Sigmoid colon (tissue), 7 donors: ENCODE results near the gene HOXA11. TPM values are rescaled to one million over a fixed set of nuclear protein-coding genes. Genes with fewer than 3 reads are reported as not detected.
A peak's percentile ranks its signal among the peaks of the same experiment; 100 is the strongest.

Source experiments
- DNase-seq: peaks from one replicate; pipeline ENCODE4 v3.0.0-alpha.2; 2019
- H3K27ac ChIP-seq, 4 donors: fragments of 200-600 bp; sonication (generic); one replicate each; pipeline ENCODE4 v1.5.1; 2016 to 2019; ENCODE audit warnings: mild to moderate bottlenecking in 1 of 4
- H3K27me3 ChIP-seq, 3 donors: fragments of 200-600 bp; sonication (generic); one replicate each; pipeline ENCODE4 v1.5.1; 2019; ENCODE audit warnings: mild to moderate bottlenecking in 1 of 3
- H3K36me3 ChIP-seq, 4 donors: fragments of 200-600 bp; sonication (generic); one replicate each; pipeline ENCODE4 v1.5.1; 2016 to 2019
- H3K4me1 ChIP-seq, 4 donors: fragments of 200-600 bp; sonication (generic); one replicate each; pipeline ENCODE4 v1.5.1; 2017 to 2019
- H3K4me3 ChIP-seq, 4 donors: fragments of 200-600 bp; sonication (generic); one replicate each; pipeline ENCODE4 v1.5.1; 2017 to 2019; ENCODE audit warnings: mild to moderate bottlenecking in 2 of 4, moderate library complexity in 1 of 4
- H3K9me3 ChIP-seq, 4 donors: fragments of 200-600 bp in 3 of 4; sonication (generic) in 3 of 4; one replicate each; pipeline versions ENCODE4 v1.5.1 to v1.6.1; 2013 to 2019
- EP300 ChIP-seq, 4 donors: sonication (generic); formaldehyde crosslinking; IDR thresholded peaks; one replicate each; pipeline ENCODE4 v1.6.1; 2017; ENCODE audit warnings: antibody characterized with exemption in 4 of 4
- POLR2A ChIP-seq, 2 donors: fragments of 450-650 bp; IDR thresholded peaks; one replicate each; pipeline ENCODE4 v1.6.1; 2016; ENCODE audit warnings: antibody characterized with exemption in 2 of 2, mild to moderate bottlenecking in 2 of 2, moderate library complexity in 2 of 2
- POLR2AphosphoS5 ChIP-seq, 4 donors: sonication (generic); formaldehyde crosslinking; IDR thresholded peaks; one replicate each; pipeline ENCODE4 v1.6.1; 2017; ENCODE audit warnings: antibody characterized with exemption in 4 of 4
- WGBS, 2 donors: extraction: QIAGEN DNeasy Blood & Tissue Kit; methylation state at CpG; one replicate each; pipeline ENCODE4 v1.1.7; 2013; 5-methylcytosine and 5-hydroxymethylcytosine counted together
- intact Hi-C: fragments of 100-400 bp; cut with DNase I; formaldehyde crosslinking; loops from one replicate; pipeline ENCODE4 v1.15.1; 2023
- polyA plus RNA-seq, 3 donors: library from polyadenylated mRNA; stranded (reverse); fragments of 200-250 nt; gene quantifications; one replicate each; pipeline ENCODE4 v1.2.3, GENCODE V29; 2013
- total RNA-seq, 4 donors: library from RNA; depleted of rRNA; stranded (reverse); fragments of >200 nt; gene quantifications; one replicate each; pipeline ENCODE4 v1.1.0, GENCODE V29; 2016
- TF ChIP-seq, protein P1 (sequence below), 4 experiments: fragments of 450-650 bp in 3 of 4; fragments of 200-600 bp in 1 of 4; IDR thresholded peaks; one replicate each; pipeline ENCODE4 v1.5.1; 2016 to 2019; ENCODE audit warnings: antibody characterized with exemption in 4 of 4, mild to moderate bottlenecking in 3 of 4, moderate library complexity in 2 of 4
- donor health status: healthy with polysubstance abuse.
- donor health status: Bipolar disorder and iron deficiency.
- donor health status: healthy.

Gene HOXA11
- total and polyA plus RNA-seq, 7 donors, result 3.0 to 25.0 (median 18.7) TPM

GRCh38 chr7:27151931-27152815 is 32.9 kb downstream of the HOXA11 start, which contains the start of gene HOXA3:
Gene HOXA3, minus strand, starts transcription at chr7:27152583. Its CDS starts 41,943 bp downstream, at chr7:27110640.
- Histone ChIP-seq H3K4me1 (peaks cover 0 to 76% (median 57%) of the 10 kb centered on the region in 4 donors), H3K9me3 (no peaks in the 10 kb centered on the region), H3K4me3 (peak within 1 kb of the TSS; percentile 64 to 73 (median 68)), H3K27ac (peak within 1 kb of the TSS in 3 of 4 donors; percentile 91 to 96 (median 95)), H3K27me3 (no peaks in the 10 kb centered on the region), H3K36me3 (no peaks in the 10 kb centered on the region)
- whole genome bisulfite sequencing, 2 donors, result 1 to 2% methylated on average over 53 of the region's 53 CpGs
- intact Hi-C loops, result loop anchor here (2.0 to 5.0 kb wide), 2 partner anchors 13 to 1295 kb away; partner anchors contain the start of gene HOXA9
- TF ChIP-seq POLR2A (IDR thresholded peaks at IDR 0.05) (peak; percentile 85 to 88), POLR2AphosphoS5 (IDR thresholded peaks at IDR 0.05) (peak; percentile 87 to 97 (median 94))
- TF ChIP-seq, protein P1, sequence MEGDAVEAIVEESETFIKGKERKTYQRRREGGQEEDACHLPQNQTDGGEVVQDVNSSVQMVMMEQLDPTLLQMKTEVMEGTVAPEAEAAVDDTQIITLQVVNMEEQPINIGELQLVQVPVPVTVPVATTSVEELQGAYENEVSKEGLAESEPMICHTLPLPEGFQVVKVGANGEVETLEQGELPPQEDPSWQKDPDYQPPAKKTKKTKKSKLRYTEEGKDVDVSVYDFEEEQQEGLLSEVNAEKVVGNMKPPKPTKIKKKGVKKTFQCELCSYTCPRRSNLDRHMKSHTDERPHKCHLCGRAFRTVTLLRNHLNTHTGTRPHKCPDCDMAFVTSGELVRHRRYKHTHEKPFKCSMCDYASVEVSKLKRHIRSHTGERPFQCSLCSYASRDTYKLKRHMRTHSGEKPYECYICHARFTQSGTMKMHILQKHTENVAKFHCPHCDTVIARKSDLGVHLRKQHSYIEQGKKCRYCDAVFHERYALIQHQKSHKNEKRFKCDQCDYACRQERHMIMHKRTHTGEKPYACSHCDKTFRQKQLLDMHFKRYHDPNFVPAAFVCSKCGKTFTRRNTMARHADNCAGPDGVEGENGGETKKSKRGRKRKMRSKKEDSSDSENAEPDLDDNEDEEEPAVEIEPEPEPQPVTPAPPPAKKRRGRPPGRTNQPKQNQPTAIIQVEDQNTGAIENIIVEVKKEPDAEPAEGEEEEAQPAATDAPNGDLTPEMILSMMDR (IDR thresholded peaks at IDR 0.05), result no peak
- DNase-seq, result peak; percentile 93

DNA sequence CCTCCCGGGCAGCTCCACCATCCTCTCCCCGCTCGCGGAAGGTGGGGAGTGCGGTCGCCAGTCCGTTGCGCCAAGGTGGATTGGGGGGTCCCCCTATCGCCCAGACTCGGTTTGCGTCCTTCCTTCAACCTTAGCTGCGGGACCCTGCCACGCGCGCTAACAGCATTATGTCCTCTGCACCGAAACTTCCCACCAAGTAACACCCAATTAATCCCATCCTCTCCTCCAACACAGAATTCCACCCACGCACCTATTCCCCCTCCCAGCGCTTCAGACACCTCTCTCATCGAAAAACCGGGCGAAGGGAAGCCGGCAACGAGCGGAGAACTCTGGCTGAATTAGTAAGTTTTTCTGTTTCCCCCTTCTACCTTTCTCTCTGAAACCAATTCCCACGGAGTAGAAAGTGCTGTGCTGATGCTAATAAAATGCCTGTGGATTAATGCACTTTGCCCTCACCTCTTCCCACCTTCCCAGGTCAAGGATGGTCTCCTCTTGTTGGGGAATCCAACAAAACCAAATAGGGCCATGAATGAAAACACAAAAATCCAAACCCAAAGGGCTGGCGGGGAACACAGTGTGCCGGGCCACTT is 33.6 kb downstream of the HOXA11 start:
- H3K27ac ChIP-seq, result peak overlapping the region in 3 of 4 donors; percentile 91 to 96 (median 95)
- peaks cover 0 to 77% (median 59%) of the 10 kb centered on the region in 4 donors for H3K4me1 ChIP-seq
- H3K4me3 ChIP-seq, result peak overlapping the region; percentile 64 to 73 (median 68)
- no peaks in the 10 kb centered on the region for H3K9me3 ChIP-seq
- no peaks in the 10 kb centered on the region for H3K27me3 ChIP-seq
- no peaks in the 10 kb centered on the region for H3K36me3 ChIP-seq
- whole genome bisulfite sequencing, 2 donors, result 0 to 1% methylated on average over 27 of the region's 27 CpGs
- TF ChIP-seq, protein P1 (IDR thresholded peaks at IDR 0.05), result no peak
- no peak for TF ChIP-seq EP300 (IDR thresholded peaks at IDR 0.05)
- TF ChIP-seq POLR2A (IDR thresholded peaks at IDR 0.05), result no peak
- TF ChIP-seq POLR2AphosphoS5 (IDR thresholded peaks at IDR 0.05), result no peak
- peak; percentile 76 for DNase-seq
- intact Hi-C loops, result loop anchor here (2.0 to 5.0 kb wide), 2 partner anchors 13 to 1294 kb away; partner anchors contain the start of gene HOXA9

GRCh38 chr7:27150568-27151340 is 34.3 kb downstream of the HOXA11 start:
- Histone ChIP-seq H3K9me3 (no peaks in the 10 kb centered on the region), H3K4me1 (peaks cover 0 to 76% (median 58%) of the 10 kb centered on the region in 4 donors), H3K27me3 (no peaks in the 10 kb centered on the region), H3K4me3 (peak overlapping the region; percentile 64 to 73 (median 68)), H3K36me3 (peaks cover 0 to 1% (median 0%) of the 10 kb centered on the region in 4 donors), H3K27ac (peak overlapping the region in 3 of 4 donors; percentile 91 to 96 (median 95))
- peak in 1 of 4 donors; percentile 61 for TF ChIP-seq EP300 (IDR thresholded peaks at IDR 0.05)
- peak; percentile 95 to 98 (median 97) for TF ChIP-seq POLR2AphosphoS5 (IDR thresholded peaks at IDR 0.05)
- TF ChIP-seq, protein P1 (IDR thresholded peaks at IDR 0.05), result peak; percentile 82 to 90 (median 88)
- TF ChIP-seq POLR2A (IDR thresholded peaks at IDR 0.05), result peak; percentile 90 to 93
- intact Hi-C loops, result loop anchor here (2.0 to 5.0 kb wide), 2 partner anchors 14 to 1293 kb away; partner anchors contain the start of gene HOXA9
- 0 to 1% methylated on average over 58 of the region's 58 CpGs for WGBS, 2 donors
- DNase-seq, result peak; percentile 93
